GM19328 (cell line): ENCODE measurements around the gene KRT78.

ENCODE experiments used
- ATAC-seq: cut with Tn5 transposase; IDR thresholded peaks from one replicate; pipeline ENCODE4 v1.9.1; 2021; ENCODE audit warnings: mild to moderate bottlenecking, moderate library complexity; ENCODE audit not compliant: unreplicated experiment

The KRT78 gene

DNA sequence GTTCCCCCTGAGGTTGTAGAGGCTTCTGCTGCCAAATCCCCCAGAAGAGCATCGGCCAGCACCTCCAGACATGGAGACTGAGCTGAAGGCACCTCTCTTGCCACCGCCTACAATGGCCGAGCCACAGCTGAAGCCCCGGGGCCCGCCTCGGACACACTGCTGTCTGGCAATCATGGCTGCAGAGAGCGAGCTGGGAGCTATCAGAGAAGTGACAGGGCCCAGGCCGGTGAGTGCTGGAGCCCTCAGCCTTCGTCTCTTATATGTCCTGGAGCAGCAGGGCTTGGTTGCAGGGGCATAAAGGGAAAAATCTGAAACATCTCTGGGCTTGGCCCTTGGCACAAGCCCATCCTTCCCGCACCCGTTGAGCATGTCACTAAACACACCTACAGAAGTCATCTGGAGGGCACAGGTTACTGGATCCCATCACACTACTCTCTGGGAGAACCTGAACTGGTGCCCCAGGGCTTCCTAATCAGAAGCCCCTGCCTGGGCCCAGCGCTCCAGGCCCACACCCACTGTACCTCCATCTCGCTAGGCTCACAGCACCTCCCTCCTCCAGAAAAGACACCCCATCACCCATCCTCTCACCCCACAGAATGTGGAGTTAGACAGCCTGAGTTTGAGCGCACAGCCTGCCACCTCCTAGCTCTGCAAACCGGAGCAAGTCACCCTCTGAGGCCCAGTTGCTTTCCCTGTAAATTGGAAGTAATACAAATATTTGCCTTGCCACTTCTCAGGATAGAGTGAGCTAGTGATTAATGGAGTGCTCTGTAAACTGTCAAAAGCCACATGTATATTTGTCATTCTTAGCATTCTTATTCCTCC, 34.7 kb downstream of the KRT78 start, which contains the start of gene KRT4:
Gene KRT4 (minus strand): TSS at position 232 of the 825 bp plus-strand sequence. CDS start 58 bp downstream, at position 174.
- no peak for ATAC-seq

DNA sequence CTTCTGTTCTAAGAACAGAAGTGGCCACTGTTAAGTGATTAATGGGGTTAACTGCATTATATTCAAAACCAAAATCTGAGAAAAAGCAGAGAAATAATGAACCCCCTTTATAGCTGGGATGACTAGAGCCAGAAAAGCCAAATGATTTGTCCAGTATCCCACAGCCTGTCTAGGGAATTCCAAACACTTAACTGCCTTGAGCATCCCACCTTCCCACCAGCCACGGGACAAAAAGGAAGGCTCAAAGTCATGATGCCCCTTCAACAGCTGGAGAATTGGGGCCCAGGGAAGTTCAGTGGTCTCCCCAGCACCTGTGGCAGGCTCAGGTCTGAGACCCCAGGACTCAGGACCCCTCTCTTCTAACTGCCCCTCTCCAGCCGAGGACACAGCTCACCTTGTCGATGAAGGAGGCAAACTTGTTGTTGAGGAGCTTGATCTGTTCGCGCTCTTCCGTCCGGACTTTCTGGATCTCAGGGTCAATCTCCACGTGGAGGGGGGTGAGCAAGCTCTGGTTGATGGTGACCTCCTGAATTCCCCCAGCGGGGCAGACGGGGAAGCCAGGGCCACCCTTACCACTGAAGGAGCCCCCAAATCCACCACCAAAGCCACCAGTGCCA, 35.5 kb downstream of the KRT78 start:
- ATAC-seq: no peak

DNA sequence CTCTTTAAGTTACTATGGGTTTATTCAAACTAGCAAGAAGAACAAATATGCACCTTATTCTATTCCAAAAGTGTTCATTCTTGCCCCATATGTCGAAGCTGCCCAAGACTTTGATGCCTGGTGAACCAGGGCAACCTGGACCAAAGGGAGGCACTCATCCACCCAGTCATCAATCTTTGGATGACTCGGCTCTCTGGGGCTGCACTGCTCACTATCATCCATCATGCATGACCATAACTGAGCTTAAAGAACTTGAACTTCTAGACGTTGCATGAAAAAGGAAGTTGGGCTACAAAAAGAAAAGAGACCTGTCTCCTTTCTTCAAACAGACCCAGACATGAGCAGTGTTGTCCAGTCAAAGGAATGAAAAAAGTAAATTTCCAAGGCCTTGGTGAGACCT, 36.0 kb downstream of the KRT78 start:
- ATAC-seq: no peak

DNA sequence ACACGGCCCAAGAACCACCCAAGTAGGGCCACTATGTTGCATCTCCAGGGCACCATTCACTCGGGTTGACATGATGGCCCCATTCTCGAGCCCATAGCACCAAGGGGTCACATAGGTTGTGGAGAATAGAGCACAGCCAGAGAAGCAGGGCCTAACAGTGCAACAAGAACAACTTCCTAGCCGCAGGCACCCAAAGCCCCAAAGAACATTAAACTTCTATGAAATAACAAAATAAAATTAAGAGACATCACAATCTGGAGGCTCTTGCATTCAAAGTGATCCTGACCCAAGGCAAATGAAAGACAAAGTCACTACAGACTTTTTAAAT, 36.8 kb downstream of the KRT78 start:
- ATAC-seq: no peak

DNA sequence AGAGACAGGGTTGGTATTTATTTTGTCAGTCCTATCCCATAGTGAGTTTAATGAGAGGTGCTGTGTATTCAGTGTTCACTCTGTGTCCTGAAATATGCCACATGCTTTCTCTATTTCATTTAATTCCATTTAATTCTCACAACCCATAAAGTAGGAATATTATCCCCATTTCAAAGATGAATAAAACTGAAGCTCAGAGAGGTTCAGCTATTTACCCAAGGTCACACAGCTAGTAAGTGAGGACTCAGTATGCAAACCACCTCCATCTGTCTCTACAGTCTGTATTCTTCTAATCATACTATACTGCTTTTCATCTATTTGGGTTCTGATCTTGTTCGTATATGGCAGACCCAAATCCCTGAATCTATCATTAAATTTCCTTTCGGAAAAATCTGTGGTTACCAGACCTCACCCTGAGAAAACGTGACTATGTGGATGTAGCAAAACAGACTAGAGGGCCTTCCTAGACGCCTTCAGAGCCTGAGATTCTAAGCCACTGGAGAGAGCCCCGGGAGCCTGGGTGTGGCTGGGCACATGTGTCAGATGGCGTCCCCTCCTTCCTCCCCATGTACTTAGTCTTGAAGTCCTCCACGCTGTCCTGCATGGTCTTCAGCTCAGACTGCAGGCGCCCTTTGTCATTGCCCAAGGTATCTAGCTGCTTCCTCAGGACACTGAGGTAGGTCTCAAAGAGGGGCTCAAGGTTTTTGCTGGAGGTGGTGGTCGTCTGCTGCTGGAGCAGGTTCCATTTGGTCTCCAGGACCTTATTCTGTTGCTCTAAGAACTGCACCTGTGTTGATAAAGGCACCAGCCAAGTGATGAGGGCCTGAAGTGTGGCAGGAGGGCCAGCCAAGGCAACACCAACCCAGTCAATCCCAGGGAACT, 37.4 kb downstream of the KRT78 start:
- no peak for ATAC-seq

DNA sequence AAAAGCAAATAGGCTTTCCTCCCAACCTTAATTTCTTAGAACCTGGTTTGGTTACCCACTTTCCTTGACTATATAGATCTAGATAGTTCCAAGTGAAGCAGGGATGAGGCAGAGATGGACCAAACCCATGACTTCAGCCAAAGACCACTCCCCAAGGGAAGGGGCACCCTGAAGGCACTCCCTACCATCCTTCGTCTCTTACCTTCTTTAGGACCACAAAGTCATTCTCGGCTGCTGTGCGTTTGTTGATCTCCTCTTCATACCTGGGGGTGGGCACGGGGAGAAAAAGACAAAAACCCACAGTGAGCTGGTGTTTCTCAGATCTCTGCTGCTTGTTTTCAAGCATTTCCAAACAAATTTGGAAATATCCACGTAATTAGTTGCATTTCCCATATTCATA, 38.2 kb downstream of the KRT78 start:
- ATAC-seq: no peak

DNA sequence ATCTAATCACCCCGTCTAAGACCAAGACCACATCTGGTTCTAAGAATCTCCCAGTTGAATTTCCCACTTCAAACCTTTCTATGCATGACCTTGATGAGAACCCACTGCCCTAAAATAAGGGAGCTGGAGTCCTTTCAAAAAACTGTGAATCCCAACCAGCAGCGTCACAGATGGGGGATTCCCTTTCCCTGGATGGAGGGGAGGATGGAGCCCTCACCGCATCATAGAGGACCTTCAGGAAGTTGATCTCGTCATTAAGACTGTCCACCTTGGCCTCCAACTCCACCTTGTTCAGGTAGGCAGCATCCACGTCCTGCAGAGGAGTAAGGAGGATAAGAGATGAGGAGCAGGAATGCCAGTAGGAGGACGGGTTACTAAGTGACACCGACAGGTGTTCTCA, 39.6 kb downstream of the KRT78 start:
- no peak for ATAC-seq

DNA sequence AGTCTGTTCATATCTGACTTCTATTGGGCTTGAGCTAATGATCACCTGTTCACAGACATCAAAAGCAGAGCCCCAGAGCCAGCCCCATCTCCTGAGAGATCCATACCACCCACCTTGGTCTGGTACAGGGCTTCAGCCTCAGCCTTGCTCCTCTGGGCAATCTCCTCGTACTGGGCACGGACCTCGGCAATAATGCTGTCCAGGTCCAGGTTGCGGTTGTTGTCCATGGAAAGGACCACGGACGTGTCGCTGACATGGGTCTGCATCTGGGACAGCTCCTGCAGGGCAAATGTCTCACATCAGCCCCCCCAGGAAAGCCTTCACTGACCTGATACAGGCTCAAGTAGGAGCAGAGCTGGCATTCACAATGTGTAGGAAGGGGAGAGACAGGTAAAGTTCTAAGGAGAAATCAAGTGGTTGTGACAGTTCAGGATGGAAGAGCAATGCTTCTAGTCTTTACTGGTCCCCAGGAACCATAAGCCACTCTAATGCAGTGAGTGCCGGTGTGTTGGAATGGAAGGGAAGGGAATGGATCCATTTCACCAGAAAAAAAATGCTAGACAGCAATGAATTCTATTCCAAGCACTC, 40.1 kb downstream of the KRT78 start:
- ATAC-seq: no peak

DNA sequence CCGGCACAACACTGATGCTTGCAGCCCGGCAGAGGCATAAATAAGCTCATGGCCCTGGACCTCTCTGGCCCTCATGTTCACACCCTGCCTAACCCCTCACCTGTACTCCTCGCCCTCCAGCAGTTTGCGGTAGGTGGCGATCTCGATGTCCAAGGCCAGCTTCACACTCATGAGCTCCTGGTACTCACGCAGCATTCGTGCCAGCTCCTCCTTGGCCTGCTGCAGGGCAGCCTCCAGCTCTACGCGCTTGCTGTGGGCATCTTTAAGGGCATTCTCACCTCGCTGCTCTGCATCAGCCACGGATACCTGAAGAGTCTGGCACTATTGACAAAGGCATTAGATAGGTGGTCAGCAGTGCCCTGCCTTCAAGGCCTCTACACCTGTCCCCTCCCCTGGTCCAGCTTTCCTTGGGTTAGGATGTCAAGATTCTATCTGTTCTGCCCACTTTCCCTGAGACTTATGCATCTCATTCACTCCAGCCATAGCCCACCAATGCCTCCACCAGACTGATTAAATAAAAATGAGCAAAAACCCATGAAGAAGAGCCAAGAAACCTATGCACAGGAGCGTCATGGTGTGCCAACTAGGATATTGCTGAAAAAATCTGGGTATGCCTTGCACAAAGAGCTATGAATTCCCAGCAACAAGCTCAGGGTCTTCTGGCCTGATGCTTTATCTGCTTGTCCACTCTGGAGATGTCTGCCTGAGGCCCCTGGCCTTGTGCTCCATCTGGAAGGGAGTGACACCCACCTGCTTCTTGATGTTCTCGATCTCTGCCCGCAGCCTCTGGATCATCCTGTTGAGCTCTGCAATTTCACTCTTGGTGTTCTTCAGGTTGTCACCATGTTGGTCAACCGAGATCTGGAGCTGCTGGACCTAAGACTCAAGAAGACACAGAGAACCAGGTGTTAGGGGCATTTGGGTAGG, 41.0 kb downstream of the KRT78 start:
- ATAC-seq: no peak

DNA sequence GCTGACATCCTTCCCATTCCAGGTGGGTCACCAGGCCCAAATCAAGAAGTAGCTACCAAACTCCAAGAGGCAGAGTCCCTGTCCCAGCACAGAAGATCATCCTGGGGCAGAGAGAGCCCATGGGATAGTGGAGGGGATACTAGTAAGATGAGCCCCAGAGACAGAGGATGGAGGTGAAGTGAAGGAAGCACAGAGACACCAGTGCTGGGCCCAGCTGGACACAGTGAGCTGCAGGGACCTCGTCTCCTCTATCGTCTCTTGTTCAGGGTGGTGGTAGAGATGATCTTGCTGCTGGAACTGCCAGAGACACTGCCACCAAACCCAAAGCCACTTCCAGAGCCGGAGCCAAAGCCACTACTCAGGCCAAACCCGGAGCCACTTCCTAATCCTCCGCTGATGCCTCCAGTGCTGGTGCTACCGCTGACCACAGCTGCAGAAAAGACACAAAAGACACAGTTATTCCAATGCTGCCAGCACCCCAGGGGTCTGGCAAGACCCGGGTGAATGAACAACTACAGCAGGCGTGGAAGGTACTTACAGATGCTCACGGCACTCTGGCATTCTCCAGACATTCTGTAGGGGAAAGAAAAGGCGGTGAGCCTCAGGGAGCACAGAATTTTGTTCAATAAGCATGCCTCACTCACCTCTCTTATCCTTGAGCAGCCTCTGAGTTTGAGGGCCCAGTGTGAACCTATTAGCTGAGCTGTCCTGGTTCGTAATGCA, 41.8 kb downstream of the KRT78 start:
- ATAC-seq: no peak

DNA sequence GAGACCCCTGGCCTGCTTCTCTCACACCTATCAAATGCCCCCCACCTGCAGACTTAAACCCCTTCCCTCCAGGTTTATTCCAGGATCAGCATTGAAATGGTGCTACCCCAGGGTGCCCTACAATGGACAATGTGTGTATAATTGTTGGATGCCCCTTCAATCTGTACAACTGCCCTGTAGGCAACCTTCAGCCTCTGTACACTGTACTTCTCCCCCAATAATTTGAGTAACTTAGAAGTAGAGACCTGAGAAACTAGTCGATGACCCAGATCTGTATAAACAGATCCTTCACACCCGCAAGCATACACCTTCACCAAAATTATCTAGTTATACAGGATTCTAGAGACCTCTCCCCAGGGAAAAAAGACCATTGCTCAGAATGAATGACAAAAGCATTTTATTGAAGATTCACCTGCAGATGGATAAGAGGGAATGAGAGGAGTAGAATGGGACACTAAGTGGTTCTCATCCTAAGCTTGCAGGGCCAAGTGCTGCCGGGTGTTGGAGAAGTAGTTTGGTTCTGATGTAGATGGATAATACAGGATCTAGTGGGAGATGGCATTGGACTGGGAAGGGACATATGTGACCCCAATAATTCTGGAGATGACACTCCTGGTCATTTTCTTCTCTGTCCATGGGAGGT, 42.5 kb downstream of the KRT78 start:
- ATAC-seq: no peak

DNA sequence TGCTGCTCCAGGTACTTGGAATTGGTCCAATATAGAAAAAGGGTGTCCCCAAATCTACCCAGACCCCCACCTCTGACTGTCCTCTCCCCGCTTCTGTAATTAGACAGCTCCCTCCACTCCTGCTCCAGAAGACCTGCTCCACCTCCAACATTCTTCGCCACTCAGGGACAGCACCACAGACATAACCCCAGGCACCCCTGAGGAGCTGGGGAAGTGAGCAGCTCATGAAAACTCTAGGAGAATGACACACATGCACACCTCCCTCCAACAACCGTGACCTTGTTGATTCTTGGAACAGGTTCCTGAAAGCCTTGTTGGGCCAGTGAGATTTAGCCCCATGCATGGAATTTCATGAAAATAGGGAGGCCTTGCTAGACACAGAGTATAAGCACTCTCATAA, 43.1 kb downstream of the KRT78 start:
- ATAC-seq: no peak

DNA sequence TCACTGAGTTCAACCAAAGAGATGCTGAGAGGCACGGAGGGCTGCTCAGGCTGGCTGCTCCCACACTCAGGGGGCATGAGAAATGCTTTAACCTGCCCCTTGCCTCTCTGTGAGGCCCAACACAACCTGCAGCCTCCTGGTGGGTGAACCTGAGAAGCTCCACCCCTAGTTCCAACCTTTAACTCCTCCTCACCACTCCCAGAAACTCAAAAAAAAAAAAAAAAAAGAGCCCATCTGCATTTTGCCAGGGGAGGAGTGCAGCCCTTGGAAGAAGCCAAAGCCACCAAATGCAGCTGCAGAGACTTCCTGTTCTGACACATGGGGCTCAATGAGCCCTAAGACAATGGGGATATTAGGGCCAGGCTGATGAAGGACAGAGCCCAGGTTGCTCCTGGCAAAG, 43.8 kb downstream of the KRT78 start:
- no peak for ATAC-seq

DNA sequence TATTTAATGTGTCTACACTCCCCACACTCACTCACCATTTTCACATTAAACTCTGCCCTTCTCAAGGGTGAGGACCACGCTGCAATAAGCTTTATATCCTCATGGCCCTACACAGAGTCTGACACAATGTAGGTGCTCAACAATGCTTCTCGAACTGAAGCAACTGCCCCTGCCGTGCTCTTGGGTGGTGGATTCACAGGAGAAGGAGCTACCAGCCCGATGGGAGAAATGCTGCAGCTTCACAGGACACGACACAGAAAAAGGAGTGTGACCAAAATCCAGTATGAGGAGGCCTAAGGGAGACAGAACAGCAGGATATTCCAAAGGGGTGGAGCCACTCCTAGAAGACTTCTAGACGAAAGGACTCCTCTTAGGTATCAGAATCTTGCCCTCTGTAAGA, 46.4 kb downstream of the KRT78 start:
- no peak for ATAC-seq

DNA sequence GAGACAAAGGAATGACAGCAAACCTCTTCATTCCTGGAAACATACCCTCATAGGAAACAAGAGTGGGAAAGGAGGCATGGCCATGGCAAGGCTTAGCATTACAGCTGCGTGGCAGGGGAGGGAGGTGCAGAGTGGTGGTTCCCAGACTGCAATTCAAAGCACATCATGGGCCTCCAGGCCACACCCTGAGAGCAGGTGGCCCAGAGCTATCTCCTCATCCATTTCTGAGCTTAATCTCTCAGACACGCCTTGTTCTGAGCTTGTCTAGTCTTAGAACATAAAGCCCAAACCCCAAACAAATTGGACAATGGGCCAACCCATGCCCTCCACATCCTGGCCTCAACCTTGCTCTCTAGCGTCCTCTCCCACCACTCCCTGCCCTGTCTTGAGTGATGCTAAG, 47.0 kb downstream of the KRT78 start:
- ATAC-seq: no peak

DNA sequence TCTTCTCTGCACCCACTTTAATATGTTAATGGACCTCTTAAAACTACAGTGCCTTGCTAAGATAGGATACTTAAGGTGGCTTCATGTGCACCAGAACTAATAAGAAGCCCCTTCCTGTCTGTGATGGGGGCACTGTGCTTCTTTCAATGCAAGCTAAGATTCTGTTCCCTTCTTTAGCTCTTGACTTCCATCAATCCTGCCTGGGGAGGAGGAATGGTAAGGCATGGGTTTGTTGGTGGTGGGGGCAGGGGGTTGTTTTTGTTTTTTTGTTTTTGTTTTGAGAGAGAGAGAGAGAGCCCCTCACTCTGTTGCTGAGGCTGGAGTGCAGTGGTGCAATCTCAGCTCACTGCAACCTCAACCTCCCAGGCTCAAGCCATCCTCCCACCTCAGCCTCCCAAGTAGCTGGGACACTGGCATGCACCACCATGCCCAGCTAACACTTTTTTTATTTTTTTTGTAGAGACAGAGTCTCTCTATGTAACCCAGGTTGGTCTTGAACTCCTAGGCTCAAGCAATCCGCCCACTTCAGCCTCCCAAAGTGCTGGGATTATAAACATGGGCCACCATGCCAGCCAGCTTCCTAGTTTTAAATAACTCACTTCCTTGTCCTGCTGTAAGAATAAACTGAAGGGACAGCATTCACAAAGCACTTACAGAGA, 48.4 kb downstream of the KRT78 start:
- ATAC-seq: no peak

DNA sequence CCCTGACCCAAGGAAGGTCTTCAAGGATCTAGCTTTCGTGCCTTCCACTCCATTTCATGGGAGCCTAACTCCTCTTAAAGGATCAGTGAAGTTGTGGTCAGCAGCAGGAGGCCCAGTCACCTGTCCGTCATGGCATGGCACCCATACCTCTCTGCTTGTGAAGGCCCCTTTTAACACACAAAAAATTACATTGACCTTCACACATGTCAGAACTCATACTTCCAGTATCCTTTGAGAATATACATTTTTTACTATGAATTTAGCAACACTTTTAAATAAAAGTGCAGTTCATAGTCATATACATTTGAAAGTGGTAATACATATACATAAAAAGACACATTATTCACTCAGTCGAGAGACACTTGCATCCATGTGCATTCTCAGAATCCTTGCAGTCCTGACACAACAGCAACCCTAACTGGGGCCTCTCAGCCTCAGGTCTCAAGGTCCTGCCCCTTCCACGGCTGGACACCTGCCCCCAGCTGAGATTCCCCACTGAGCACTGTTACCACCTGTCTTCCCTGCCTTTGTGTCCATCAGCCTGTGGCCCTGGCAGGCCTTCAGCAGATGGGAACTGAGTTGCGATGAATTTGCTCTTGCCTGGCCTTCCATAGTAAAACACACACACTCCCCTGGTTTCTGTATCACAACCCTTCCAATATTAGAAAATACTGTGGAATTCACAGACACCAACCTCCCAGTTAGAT, 49.1 kb downstream of the KRT78 start:
- no peak for ATAC-seq
